ENCODE measurements around the gene LAG3.
A peak's percentile ranks its signal among the peaks of the same experiment; 100 is the strongest.

LAG3 gene

GRCh38 chr12:6763380-6763779 lies 8.9 kb upstream of the LAG3 start:
- Histone ChIP-seq H3K9ac (ENCODE audit: low read length) (no peak overlapping the region), H2AFZ (ENCODE audit: low read depth, low read length, severe bottlenecking) (no peak overlapping the region), H3K27me3 (ENCODE audit: low read length) (no peaks in the 10 kb centered on the region), H3K4me2 (ENCODE audit: low read depth, low read length, poor library complexity, severe bottlenecking) (no peak overlapping the region), H4K20me1 (ENCODE audit: low read depth, low read length) (no peaks in the 10 kb centered on the region), H3K4me3 (ENCODE audit: insufficient read depth, low read length, poor library complexity, severe bottlenecking) (no peak overlapping the region), H3K9me2 (replicated peaks; ENCODE audit: insufficient read depth, low read length) (no peaks in the 10 kb centered on the region), H3K79me2 (ENCODE audit: insufficient read depth, low read length) (no peaks in the 10 kb centered on the region), H3K9me3 (ENCODE audit: insufficient read depth, low read length) (no peaks in the 10 kb centered on the region), H3K36me3 (ENCODE audit: low read length) (no peaks in the 10 kb centered on the region), H3F3A (ENCODE audit: insufficient read depth) (no peaks in the 10 kb centered on the region), H3K27ac (ENCODE audit: low read depth, low read length) (no peak overlapping the region)
- TF ChIP-seq CTCF (IDR thresholded peaks at IDR 0.05; ENCODE audit: insufficient read depth, low read length, poor library complexity, severe bottlenecking) (no peak), EZH2phosphoT487 (conservative IDR thresholded peaks at IDR 0.05; ENCODE audit: low read length) (no peak)

GRCh38 chr12:6764011-6764828 lies 8.1 kb upstream of the LAG3 start:
- Histone ChIP-seq H3K9me3 (ENCODE audit: insufficient read depth, low read length) (no peaks in the 10 kb centered on the region), H3K79me2 (ENCODE audit: insufficient read depth, low read length) (no peaks in the 10 kb centered on the region), H3K27ac (ENCODE audit: low read depth, low read length) (no peak overlapping the region), H3K9ac (ENCODE audit: low read length) (peak overlapping the region; percentile 20; the same call in 1 of the 2 replicates), H3K4me3 (ENCODE audit: insufficient read depth, low read length, poor library complexity, severe bottlenecking) (peak overlapping the region; percentile 31), H3F3A (ENCODE audit: insufficient read depth) (no peaks in the 10 kb centered on the region), H3K36me3 (ENCODE audit: low read length) (no peaks in the 10 kb centered on the region), H4K20me1 (ENCODE audit: low read depth, low read length) (no peaks in the 10 kb centered on the region), H2AFZ (ENCODE audit: low read depth, low read length, severe bottlenecking) (peak overlapping the region; percentile 61), H3K27me3 (ENCODE audit: low read length) (no peaks in the 10 kb centered on the region), H3K4me2 (ENCODE audit: low read depth, low read length, poor library complexity, severe bottlenecking) (peak overlapping the region; percentile 47), H3K9me2 (replicated peaks; ENCODE audit: insufficient read depth, low read length) (no peaks in the 10 kb centered on the region)
- TF ChIP-seq CTCF (IDR thresholded peaks at IDR 0.05; ENCODE audit: insufficient read depth, low read length, poor library complexity, severe bottlenecking) (no peak), EZH2phosphoT487 (conservative IDR thresholded peaks at IDR 0.05; ENCODE audit: low read length) (no peak)

- H4K20me1 ChIP-seq (ENCODE audit: low read depth, low read length) = no peaks in the 10 kb centered on the region
- H3K4me2 ChIP-seq (ENCODE audit: low read depth, low read length, poor library complexity, severe bottlenecking) = peak overlapping the region; percentile 47
- H3K9me3 ChIP-seq (ENCODE audit: insufficient read depth, low read length) = no peaks in the 10 kb centered on the region
- H3F3A ChIP-seq (ENCODE audit: insufficient read depth) = no peaks in the 10 kb centered on the region
- no peak overlapping the region for H3K4me3 ChIP-seq (ENCODE audit: insufficient read depth, low read length, poor library complexity, severe bottlenecking)
- TF ChIP-seq CTCF (IDR thresholded peaks at IDR 0.05; ENCODE audit: insufficient read depth, low read length, poor library complexity, severe bottlenecking) = no peak
- TF ChIP-seq EZH2phosphoT487 (conservative IDR thresholded peaks at IDR 0.05; ENCODE audit: low read length) = no peak
- H3K36me3 ChIP-seq (ENCODE audit: low read length) = no peaks in the 10 kb centered on the region
- no peak overlapping the region for H3K27ac ChIP-seq (ENCODE audit: low read depth, low read length)
- H3K9ac ChIP-seq (ENCODE audit: low read length) = no peak overlapping the region
- no peak overlapping the region for H2AFZ ChIP-seq (ENCODE audit: low read depth, low read length, severe bottlenecking)
- H3K27me3 ChIP-seq (ENCODE audit: low read length) = no peaks in the 10 kb centered on the region
- H3K79me2 ChIP-seq (ENCODE audit: insufficient read depth, low read length) = no peaks in the 10 kb centered on the region
- H3K9me2 ChIP-seq (replicated peaks; ENCODE audit: insufficient read depth, low read length) = no peaks in the 10 kb centered on the region
Measured at GRCh38 chr12:6765048-6765633, 7.2 kb upstream of the LAG3 start.
